Measurements from ENCODE around the gene CHRNA9.

CHRNA9 gene

DNA sequence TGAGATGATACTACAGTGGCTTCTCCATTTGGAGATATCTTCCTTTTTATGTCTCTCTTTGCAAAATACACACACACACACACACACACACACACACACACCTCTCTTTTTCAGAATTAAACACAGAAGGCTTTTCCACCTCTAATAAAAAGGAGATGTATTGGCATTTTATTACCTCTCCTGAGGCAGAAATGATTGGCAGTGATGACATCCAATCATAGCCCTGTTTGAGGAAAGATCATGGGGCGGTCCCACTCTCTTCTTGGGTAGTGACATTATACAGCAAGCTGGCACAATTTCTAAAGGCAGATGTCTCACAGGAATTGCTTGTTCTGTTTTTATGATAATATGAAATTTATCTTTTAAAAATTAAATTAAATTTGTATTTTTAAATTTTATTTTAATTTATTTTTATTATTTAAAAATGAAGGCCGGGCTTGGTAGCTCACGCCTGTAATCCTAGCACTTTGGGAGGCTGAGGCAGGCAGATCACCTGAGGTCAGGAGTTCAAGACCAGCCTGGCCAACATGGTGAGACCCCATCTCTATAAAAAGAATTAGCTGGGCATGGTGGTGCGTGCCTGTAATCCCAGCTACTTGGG lies 15.6 kb downstream of the CHRNA9 start:
- no peak for TF ChIP-seq POLR2AphosphoS5 (IDR thresholded peaks at IDR 0.05; ENCODE audit: low read depth, low read length)
- no peak for TF ChIP-seq POLR2A (IDR thresholded peaks at IDR 0.05; ENCODE audit: low read depth, low read length)
- no peak for TF ChIP-seq TAF1 (IDR thresholded peaks at IDR 0.05; ENCODE audit: borderline replicate concordance, low read depth, low read length)
- no peak for FAIRE-seq
- DNase-seq (ENCODE audit: insufficient read length), result no peak

DNA sequence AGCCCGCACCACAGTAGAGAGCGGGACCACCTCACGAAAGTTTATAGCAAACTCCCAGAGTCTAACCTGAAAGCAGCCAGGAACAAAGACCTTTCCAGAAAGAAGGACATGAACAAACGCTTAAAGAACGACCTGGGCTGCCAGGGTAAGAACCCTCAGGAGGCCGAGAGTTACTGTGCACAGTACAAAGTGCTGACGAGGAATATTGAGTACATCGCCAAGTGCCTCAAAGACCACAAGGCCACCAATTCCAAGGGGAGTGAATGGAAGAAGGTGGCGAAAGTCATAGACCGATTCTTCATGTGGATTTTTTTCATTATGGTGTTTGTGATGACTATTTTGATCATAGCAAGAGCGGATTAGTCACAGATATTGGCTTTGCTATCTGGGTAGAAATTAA lies 19.0 kb downstream of the CHRNA9 start:
- no peak for FAIRE-seq

DNA sequence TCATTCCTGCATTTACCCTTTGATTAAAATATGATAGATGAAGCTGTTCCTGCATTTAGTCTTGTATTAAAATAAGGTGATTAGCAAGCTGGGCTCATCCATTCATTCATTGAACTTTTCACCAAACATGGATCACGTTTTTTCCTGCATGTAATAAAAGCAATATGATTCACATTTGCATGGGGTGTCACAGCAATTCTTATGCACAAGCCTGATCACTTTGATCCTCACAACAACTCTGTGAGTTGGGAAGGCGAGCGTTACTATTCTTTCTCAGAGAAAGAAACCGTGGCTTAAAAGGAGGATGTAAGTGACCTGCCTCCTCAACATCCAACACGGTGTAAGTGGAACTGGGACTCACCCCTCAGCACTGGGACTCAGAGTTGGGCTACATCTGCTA lies 20.0 kb downstream of the CHRNA9 start:
- DNase-seq (ENCODE audit: insufficient read length), result no peak
- TF ChIP-seq TAF1 (IDR thresholded peaks at IDR 0.05; ENCODE audit: borderline replicate concordance, low read depth, low read length), result no peak
- TF ChIP-seq POLR2AphosphoS5 (IDR thresholded peaks at IDR 0.05; ENCODE audit: low read depth, low read length), result no peak
- TF ChIP-seq POLR2A (IDR thresholded peaks at IDR 0.05; ENCODE audit: low read depth, low read length), result no peak
- no peak for FAIRE-seq

More for the DNA sequence above, 19.0 kb downstream of the CHRNA9 start:
- no peak for TF ChIP-seq POLR2AphosphoS5 (IDR thresholded peaks at IDR 0.05; ENCODE audit: low read depth, low read length)
- no peak for TF ChIP-seq POLR2A (IDR thresholded peaks at IDR 0.05; ENCODE audit: low read depth, low read length)
- no peak for TF ChIP-seq TAF1 (IDR thresholded peaks at IDR 0.05; ENCODE audit: borderline replicate concordance, low read depth, low read length)
- DNase-seq (ENCODE audit: insufficient read length), result no peak

DNA sequence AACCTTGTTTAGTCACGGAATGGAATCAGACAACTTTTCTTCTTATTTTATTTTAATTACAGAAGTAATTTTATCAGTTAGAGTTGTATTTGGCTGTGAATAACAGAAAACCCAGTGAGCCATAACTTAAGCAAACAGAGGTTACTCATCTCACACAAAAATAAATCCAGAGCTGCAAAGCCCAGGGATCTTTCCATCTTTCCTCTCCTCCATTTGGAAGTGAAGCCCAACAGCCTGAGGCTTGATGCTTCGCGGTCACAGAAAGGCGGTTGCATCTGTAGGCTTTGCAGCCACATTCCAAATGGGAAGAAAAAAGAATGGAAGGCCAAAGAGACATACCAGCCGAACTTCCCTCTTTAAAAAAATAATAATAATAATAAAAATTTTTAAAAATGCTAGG lies 22.6 kb downstream of the CHRNA9 start:
- DNase-seq (ENCODE audit: insufficient read length) (no peak), FAIRE-seq (no peak)
- no peak for TF ChIP-seq TAF1 (IDR thresholded peaks at IDR 0.05; ENCODE audit: borderline replicate concordance, low read depth, low read length)
- TF ChIP-seq POLR2AphosphoS5 (IDR thresholded peaks at IDR 0.05; ENCODE audit: low read depth, low read length), result no peak

DNA sequence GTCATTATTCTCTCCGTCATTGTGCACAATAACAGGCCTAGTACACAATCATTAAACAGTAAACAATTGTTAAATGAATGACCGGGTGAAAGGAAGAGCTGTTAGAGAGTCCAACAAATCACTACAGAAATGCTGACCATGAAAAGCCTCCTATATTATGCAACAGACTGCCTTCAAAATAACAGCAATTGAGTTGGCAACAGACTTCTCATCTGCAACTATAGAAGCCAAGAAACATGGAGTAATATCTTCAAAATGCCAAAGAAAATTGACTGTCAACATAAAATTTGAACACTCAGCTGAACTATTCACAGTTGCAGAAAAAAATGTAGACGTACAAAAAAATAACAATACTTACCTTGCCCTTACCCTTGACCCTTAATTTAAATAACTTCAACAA lies 26.2 kb downstream of the CHRNA9 start:
- FAIRE-seq (no peak), DNase-seq (ENCODE audit: insufficient read length) (no peak)
- TF ChIP-seq POLR2A (IDR thresholded peaks at IDR 0.05; ENCODE audit: low read depth, low read length), result no peak
- no peak for TF ChIP-seq POLR2AphosphoS5 (IDR thresholded peaks at IDR 0.05; ENCODE audit: low read depth, low read length)
- no peak for TF ChIP-seq TAF1 (IDR thresholded peaks at IDR 0.05; ENCODE audit: borderline replicate concordance, low read depth, low read length)

DNA sequence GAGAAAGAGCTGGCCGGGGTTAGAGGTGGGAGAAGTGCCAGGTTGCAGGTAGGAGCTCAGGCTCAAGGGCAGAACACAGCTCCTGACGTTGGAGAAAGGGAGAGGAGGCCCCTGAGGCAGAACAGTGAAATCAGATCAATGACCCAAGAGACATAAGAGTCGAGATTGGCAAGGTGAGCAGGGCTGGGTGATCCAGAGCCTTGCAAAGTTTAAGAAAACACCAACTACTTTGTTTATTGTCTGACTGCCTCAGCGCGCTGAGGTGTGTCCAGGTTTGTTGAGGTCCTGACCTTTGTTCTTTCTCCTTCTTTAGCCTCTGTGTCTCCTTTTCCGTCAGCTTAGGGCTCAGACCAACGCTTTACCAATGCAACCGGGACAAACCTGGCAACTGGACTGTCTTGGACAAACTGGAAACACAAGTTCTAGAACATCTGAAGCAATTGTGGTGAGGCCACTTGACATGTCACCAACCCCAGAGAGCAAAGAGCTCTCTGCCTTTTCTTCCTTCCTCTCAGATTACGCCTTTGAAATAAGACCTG lies 28.3 kb downstream of the CHRNA9 start:
- no peak for DNase-seq (ENCODE audit: insufficient read length)
- no peak for TF ChIP-seq POLR2AphosphoS5 (IDR thresholded peaks at IDR 0.05; ENCODE audit: low read depth, low read length)
- TF ChIP-seq POLR2A (IDR thresholded peaks at IDR 0.05; ENCODE audit: low read depth, low read length), result no peak
- TF ChIP-seq TAF1 (IDR thresholded peaks at IDR 0.05; ENCODE audit: borderline replicate concordance, low read depth, low read length), result no peak
- FAIRE-seq, result no peak

DNA sequence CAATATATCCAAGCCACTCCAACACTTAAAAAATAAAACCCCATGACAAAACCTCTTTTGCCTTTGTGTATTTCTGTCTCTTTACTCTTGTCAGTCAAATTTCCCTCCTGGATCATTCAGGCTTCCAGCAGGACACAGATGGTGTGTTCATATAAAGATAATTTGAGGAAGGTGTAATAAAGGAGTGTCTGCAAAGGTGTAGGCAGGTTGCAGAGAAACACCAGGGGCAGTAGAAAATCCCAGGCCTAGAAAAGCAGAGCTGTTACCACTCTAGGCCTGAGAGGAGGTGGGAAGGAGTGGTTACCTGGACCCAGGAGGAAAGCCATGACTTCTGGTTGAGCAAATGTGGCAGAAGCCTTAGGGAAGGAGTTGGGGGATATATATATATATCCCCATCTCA lies 28.8 kb downstream of the CHRNA9 start:
- FAIRE-seq (no peak), DNase-seq (ENCODE audit: insufficient read length) (no peak)
- TF ChIP-seq POLR2AphosphoS5 (IDR thresholded peaks at IDR 0.05; ENCODE audit: low read depth, low read length) (no peak), POLR2A (IDR thresholded peaks at IDR 0.05; ENCODE audit: low read depth, low read length) (no peak), TAF1 (IDR thresholded peaks at IDR 0.05; ENCODE audit: borderline replicate concordance, low read depth, low read length) (no peak)

DNA sequence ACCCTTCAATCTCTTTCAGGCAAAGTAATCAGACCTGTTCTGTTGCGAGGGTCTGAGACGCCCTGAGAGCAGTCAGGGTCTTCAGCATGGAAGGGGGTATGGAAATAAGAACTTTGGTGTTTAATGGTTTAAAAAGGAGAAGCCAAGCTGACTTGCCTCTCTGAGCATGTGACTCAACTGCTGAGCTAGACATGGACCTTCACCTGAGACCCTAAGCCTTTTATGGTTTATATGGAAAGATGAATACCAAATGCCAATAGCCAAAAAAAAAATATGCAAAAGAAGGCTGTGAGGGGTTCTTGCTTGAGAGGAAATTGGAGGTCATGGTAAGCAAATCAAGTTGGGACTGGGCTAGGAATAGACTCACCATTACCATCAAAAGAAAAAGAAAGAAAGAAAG lies 30.6 kb downstream of the CHRNA9 start:
- no peak for FAIRE-seq
- DNase-seq (ENCODE audit: insufficient read length), result no peak
- TF ChIP-seq POLR2A (IDR thresholded peaks at IDR 0.05; ENCODE audit: low read depth, low read length), result no peak
- TF ChIP-seq POLR2AphosphoS5 (IDR thresholded peaks at IDR 0.05; ENCODE audit: low read depth, low read length), result no peak
- TF ChIP-seq TAF1 (IDR thresholded peaks at IDR 0.05; ENCODE audit: borderline replicate concordance, low read depth, low read length), result no peak

DNA sequence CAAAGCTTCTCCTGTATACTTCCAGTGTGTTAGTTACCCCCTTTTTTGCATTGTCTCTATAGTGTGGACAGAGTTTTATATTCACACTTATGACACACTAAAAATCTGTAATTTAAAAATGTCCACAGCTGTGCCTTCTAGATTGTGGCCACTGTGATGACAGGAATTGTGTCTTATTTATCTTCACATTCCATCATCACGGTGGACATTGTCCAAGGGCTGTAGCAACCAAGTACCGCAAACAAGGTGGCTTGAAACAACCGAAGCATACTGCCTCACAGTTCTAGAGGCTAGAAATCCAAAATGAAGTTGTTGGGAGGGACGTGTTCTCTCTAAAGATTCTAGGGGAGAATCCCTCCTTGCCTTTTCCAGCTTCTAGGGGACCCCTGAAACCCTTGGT lies 32.3 kb downstream of the CHRNA9 start:
- no peak for TF ChIP-seq POLR2AphosphoS5 (IDR thresholded peaks at IDR 0.05; ENCODE audit: low read depth, low read length)
- no peak for TF ChIP-seq TAF1 (IDR thresholded peaks at IDR 0.05; ENCODE audit: borderline replicate concordance, low read depth, low read length)
- TF ChIP-seq POLR2A (IDR thresholded peaks at IDR 0.05; ENCODE audit: low read depth, low read length), result no peak
- DNase-seq (ENCODE audit: insufficient read length) (no peak), FAIRE-seq (no peak)

DNA sequence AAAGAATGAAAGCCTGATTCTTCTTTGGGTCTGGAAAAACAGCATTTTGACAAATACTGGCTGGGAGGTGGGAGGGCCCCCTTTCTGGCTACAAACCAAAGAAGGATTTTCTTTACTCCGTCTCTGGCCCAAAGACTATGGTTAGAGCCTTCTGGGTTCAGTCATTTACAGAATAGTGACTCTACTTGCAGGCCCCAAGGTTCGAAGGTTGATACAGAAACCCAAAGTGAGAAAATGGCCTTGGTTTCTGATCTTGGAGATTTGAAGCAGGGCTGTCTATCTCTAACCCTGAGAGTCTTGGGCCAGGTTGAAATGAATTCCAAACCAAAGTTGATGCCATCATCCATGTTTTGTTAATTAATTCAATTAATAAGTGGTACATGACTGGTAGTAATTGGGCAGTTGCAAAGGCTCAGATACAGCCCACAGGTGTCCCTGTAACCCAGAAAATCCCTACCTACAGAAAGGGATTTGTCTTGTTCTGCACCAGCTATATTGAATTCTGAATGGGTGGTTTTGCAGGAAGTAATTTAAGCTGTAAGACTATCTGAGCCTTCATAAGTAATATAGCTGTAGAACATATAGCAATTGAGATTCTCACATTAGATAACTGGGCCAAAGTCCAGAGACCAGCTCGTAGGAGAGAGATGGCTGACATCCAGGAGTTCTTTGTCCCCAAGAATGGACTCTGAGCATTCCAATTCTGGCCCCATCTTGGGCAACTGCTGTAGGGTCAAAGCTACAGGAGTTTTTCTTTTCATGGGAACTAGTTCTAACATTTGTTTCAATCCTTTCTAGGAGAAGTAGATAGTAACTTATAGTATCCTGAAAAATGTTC lies 34.5 kb downstream of the CHRNA9 start:
- TF ChIP-seq TAF1 (IDR thresholded peaks at IDR 0.05; ENCODE audit: borderline replicate concordance, low read depth, low read length) (no peak), POLR2A (IDR thresholded peaks at IDR 0.05; ENCODE audit: low read depth, low read length) (no peak), POLR2AphosphoS5 (IDR thresholded peaks at IDR 0.05; ENCODE audit: low read depth, low read length) (no peak)
- FAIRE-seq, result no peak
- DNase-seq (ENCODE audit: insufficient read length), result peak; percentile 21

DNA sequence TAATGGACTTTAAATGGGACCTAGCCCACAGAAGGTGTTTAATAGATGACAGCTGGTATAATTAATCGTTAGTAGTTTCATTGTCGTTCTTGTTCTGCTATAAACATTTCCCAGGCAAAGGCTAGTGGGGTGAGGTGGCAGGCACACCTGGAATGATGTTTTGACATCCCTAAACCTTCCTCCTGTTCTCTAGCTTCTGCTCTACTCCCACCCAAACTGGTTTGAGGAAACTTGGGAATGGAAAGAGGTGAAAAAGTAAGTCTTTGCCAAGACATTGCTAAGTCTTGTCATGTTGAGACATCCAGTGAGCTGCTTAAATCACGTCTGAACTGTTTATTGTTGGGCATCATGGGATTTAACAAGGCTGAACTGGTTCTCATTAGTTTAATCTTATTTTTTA lies 37.5 kb downstream of the CHRNA9 start:
- FAIRE-seq (no peak), DNase-seq (ENCODE audit: insufficient read length) (no peak)
- TF ChIP-seq POLR2A (IDR thresholded peaks at IDR 0.05; ENCODE audit: low read depth, low read length), result no peak
- no peak for TF ChIP-seq TAF1 (IDR thresholded peaks at IDR 0.05; ENCODE audit: borderline replicate concordance, low read depth, low read length)
- TF ChIP-seq POLR2AphosphoS5 (IDR thresholded peaks at IDR 0.05; ENCODE audit: low read depth, low read length), result no peak

DNA sequence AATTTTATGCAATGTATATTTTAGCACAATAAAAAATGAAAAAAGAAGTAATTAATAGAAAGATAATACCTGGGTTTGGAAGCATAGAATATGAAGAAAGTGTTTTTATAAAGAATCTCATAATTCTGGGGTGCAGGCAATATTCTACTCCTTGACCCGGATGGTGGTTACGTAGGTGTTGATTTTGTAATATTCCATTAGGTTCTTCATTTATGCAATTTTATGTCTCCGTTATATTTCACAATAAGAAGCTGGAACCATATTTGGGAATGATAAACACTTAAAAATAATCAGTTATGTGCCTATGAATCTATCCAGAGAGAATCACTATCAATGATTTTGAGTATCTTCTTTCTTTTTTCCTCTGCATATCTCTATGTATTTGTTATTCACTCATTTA lies 38.5 kb downstream of the CHRNA9 start:
- DNase-seq (ENCODE audit: insufficient read length) (no peak), FAIRE-seq (no peak)
- TF ChIP-seq POLR2A (IDR thresholded peaks at IDR 0.05; ENCODE audit: low read depth, low read length), result no peak
- TF ChIP-seq POLR2AphosphoS5 (IDR thresholded peaks at IDR 0.05; ENCODE audit: low read depth, low read length), result no peak
- no peak for TF ChIP-seq TAF1 (IDR thresholded peaks at IDR 0.05; ENCODE audit: borderline replicate concordance, low read depth, low read length)

Measured in GM12892 (cell line).